ENCODE data around the gene SMYD2. TPM values are rescaled to one million over a fixed set of nuclear protein-coding genes. Genes with fewer than 3 reads are reported as not detected.

Gene SMYD2
- total RNA-seq, 2 donors from 2014 or later, result 6.2 to 89.5 TPM

GRCh38 chr1:214290424-214291037 is 9.6 kb downstream of the SMYD2 start:
- no peak for DNase-seq (ENCODE audit: low spot score)
- no peak overlapping the region for H3K27ac ChIP-seq
- TF ChIP-seq CTCF (IDR thresholded peaks at IDR 0.05), result no peak
- H3K4me3 ChIP-seq, result no peak overlapping the region
- no peaks in the 10 kb centered on the region for H3K27me3 ChIP-seq
- H3K36me3 ChIP-seq, result no peaks in the 10 kb centered on the region
- H3K4me1 ChIP-seq, result peaks cover 0 to 3% of the 10 kb centered on the region in 2 donors
- no peaks in the 10 kb centered on the region for H3K9me3 ChIP-seq

- no peak for TF ChIP-seq CTCF (IDR thresholded peaks at IDR 0.05)
- no peak for DNase-seq (ENCODE audit: low spot score)
- no peaks in the 10 kb centered on the region for H3K27me3 ChIP-seq
- no peak overlapping the region for H3K4me3 ChIP-seq
- H3K4me1 ChIP-seq, result peaks cover 0 to 3% of the 10 kb centered on the region in 2 donors
- no peak overlapping the region for H3K27ac ChIP-seq
- no peaks in the 10 kb centered on the region for H3K9me3 ChIP-seq
- H3K36me3 ChIP-seq, result no peaks in the 10 kb centered on the region
Measured at GRCh38 chr1:214292322-214292721, 11.4 kb downstream of the SMYD2 start.

- no peak for TF ChIP-seq CTCF (IDR thresholded peaks at IDR 0.05)
- Histone ChIP-seq H3K36me3 (no peaks in the 10 kb centered on the region), H3K27me3 (no peaks in the 10 kb centered on the region), H3K4me1 (no peaks in the 10 kb centered on the region), H3K9me3 (no peaks in the 10 kb centered on the region), H3K4me3 (no peak overlapping the region), H3K27ac (no peak overlapping the region)
- DNase-seq (ENCODE audit: low spot score), result no peak
Measured at GRCh38 chr1:214295934-214296333, 15.0 kb downstream of the SMYD2 start.

- Histone ChIP-seq H3K4me3 (no peak overlapping the region), H3K27me3 (no peaks in the 10 kb centered on the region), H3K27ac (no peak overlapping the region), H3K9me3 (no peaks in the 10 kb centered on the region), H3K36me3 (no peaks in the 10 kb centered on the region), H3K4me1 (no peaks in the 10 kb centered on the region)
- TF ChIP-seq CTCF (IDR thresholded peaks at IDR 0.05), result no peak
- DNase-seq (ENCODE audit: low spot score), result no peak
Measured at GRCh38 chr1:214296860-214297745, 16.1 kb downstream of the SMYD2 start.

GRCh38 chr1:214300149-214300780 is 19.3 kb downstream of the SMYD2 start:
- H3K4me1 ChIP-seq, result no peaks in the 10 kb centered on the region
- H3K27ac ChIP-seq, result no peak overlapping the region
- DNase-seq (ENCODE audit: low spot score), result no peak
- H3K36me3 ChIP-seq, result no peaks in the 10 kb centered on the region
- TF ChIP-seq CTCF (IDR thresholded peaks at IDR 0.05), result no peak
- H3K9me3 ChIP-seq, result no peaks in the 10 kb centered on the region
- no peaks in the 10 kb centered on the region for H3K27me3 ChIP-seq
- no peak overlapping the region for H3K4me3 ChIP-seq

Measured in right atrium auricular region (tissue), 2 donors.